HuH-7.5 (cell line): ENCODE measurements around the gene GFOD1.
"Not testable (repeated sequence)": the region's sequence is repeated elsewhere in the genome, so short reads cannot be mapped to it uniquely, and the experiment has no call there.

Source experiments
- DNase-seq: peaks from one replicate; pipeline ENCODE4 v3.0.0; 2011; ENCODE audit warnings: low spot score

The GFOD1 gene

GRCh38 chr6:13441778-13442177 is 45.6 kb downstream of the GFOD1 start:
- no peak for DNase-seq

GRCh38 chr6:13439644-13440043 is 47.8 kb downstream of the GFOD1 start:
- DNase-seq: no peak

GRCh38 chr6:13438126-13438525 is 49.3 kb downstream of the GFOD1 start:
- no peak for DNase-seq

GRCh38 chr6:13437218-13437996 is 50.0 kb downstream of the GFOD1 start:
- DNase-seq: no peak

- DNase-seq: no peak
These were observed 50.8 kb downstream of the GFOD1 start for GRCh38 chr6:13436399-13437217.

GRCh38 chr6:13435477-13436246 is 51.7 kb downstream of the GFOD1 start:
- DNase-seq: no peak

GRCh38 chr6:13434777-13435176 is 52.6 kb downstream of the GFOD1 start:
- DNase-seq: no peak

- not testable (repeated sequence) for DNase-seq
These were observed 53.1 kb downstream of the GFOD1 start for GRCh38 chr6:13434135-13434775.

- no peak for DNase-seq
These were observed 53.7 kb downstream of the GFOD1 start for GRCh38 chr6:13433709-13434121.

GRCh38 chr6:13432526-13433184 is 54.7 kb downstream of the GFOD1 start:
- DNase-seq: no peak

GRCh38 chr6:13431861-13432465 is 55.4 kb downstream of the GFOD1 start:
- DNase-seq: no peak

- DNase-seq: no peak
These were observed 56.2 kb downstream of the GFOD1 start for GRCh38 chr6:13431059-13431656.

GRCh38 chr6:13429406-13429753 is 58.0 kb downstream of the GFOD1 start:
- no peak for DNase-seq

GRCh38 chr6:13428583-13429405 is 58.6 kb downstream of the GFOD1 start:
- DNase-seq: no peak

- no peak for DNase-seq
These were observed 59.4 kb downstream of the GFOD1 start for GRCh38 chr6:13427801-13428582.

- no peak for DNase-seq
These were observed 60.1 kb downstream of the GFOD1 start for GRCh38 chr6:13427316-13427715.

- DNase-seq: no peak
These were observed 61.2 kb downstream of the GFOD1 start for GRCh38 chr6:13425943-13426931.
